Calu3 (cell line): ENCODE data around the gene STK11. TPM values are rescaled to one million over a fixed set of nuclear protein-coding genes. Genes with fewer than 3 reads are reported as not detected.

Experiments used
- BruUV-seq: library from RNA; stranded (reverse); fragments of 400-500 nt; replicated peaks from 2 replicates; lab custom pipeline; 2021; lab: Mats Ljungman, UMichigan
- CTCF ChIA-PET: fragments of 300-600 bp; sonication (Branson Sonifier 250); formaldehyde crosslinking; loops from one replicate; lab custom pipeline; 2022; ENCODE audit warnings: antibody characterized with exemption; lab: Charles Lee
- DNase-seq: peaks from one replicate; pipeline ENCODE4 v3.0.0; 2022
- H3K27ac Mint-ChIP-seq: one replicate; pipeline ENCODE4 v1.8.0; 2022; ENCODE audit warnings: mixed read lengths; ENCODE audit not compliant: unreplicated experiment
- H3K27me3 Mint-ChIP-seq: one replicate; pipeline ENCODE4 v1.8.0; 2022; ENCODE audit warnings: mixed read lengths; ENCODE audit not compliant: unreplicated experiment
- H3K36me3 Mint-ChIP-seq: one replicate; pipeline ENCODE4 v1.8.0; 2022; ENCODE audit warnings: mild to moderate bottlenecking, moderate library complexity, mixed read lengths; ENCODE audit not compliant: insufficient read depth, unreplicated experiment
- H3K4me1 Mint-ChIP-seq: one replicate; pipeline ENCODE4 v1.8.0; 2022; ENCODE audit warnings: mild to moderate bottlenecking, low read depth, mixed read lengths; ENCODE audit not compliant: unreplicated experiment
- H3K4me3 Mint-ChIP-seq: one replicate; pipeline ENCODE4 v1.8.0; 2022; ENCODE audit warnings: mild to moderate bottlenecking, low read depth, moderate library complexity, mixed read lengths; ENCODE audit not compliant: unreplicated experiment
- H3K9me3 Mint-ChIP-seq: one replicate; pipeline ENCODE4 v1.8.0; 2022; ENCODE audit warnings: low read depth, mixed read lengths; ENCODE audit not compliant: unreplicated experiment
- intact Hi-C: fragments of 100-400 bp; cut with micrococcal nuclease; formaldehyde crosslinking; loops from one replicate; pipeline ENCODE4 v1.10.0; 2022; ENCODE audit not compliant: unreplicated experiment
- total RNA-seq: library from RNA; stranded (reverse); gene quantifications from 2 replicates; pipeline ENCODE4 v1.2.3, GENCODE V29; 2022
- TF ChIP-seq, protein P1 (sequence below): fragments of 200-600 bp; IDR thresholded peaks from one replicate; pipeline ENCODE4 v1.8.0; 2022; ENCODE audit warnings: antibody characterized with exemption; ENCODE audit not compliant: unreplicated experiment

Gene STK11
- total RNA-seq, 1 experiment from 2014 or later = 58.3 TPM

DNA sequence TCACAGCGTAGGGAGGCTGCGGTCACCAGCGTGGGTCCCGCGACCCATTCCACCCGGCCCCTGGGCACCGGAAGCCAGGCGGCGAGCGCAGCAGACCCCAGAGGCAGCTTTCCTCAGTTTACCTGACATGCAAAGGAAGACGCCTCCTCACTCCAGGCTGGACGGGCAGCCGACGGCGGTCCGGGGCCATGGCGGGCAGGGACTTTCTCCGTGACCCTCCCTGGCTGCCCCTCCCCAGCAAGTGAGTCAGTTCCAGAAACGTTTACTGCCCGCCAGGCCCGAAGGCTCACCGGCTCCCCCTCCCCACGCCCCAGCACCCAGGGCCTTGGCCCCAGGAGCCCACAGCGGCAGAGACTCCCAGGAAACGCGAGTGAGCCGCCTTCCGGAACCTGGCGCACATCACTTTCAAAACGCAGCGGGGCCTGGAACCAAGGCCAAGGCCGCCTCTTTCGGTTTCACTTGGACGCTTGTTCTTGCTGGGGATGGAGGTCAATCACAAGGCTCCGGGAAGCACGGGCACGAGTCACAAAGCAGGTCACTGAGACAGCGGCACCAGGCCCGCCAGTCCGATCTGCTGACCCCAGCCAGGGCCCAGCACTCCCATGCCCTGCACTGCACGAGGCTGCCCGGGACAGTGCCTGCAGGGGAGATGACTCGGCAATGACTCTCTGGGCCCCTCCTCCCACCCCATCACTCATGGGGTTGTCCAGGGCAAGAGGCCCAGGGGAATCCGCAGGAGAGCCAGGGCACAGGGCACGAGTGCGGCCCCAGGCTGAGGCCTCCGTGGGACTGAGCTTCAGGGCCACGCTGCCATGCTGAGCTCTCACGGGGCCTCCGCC is 36.8 kb upstream of the STK11 start:
- CTCF ChIA-PET = interaction anchor here (0.5 kb wide), 1 partner anchor 137 kb away, joined by 3 read pairs; no protein-coding TSS in a partner anchor
- TF ChIP-seq, protein P1, sequence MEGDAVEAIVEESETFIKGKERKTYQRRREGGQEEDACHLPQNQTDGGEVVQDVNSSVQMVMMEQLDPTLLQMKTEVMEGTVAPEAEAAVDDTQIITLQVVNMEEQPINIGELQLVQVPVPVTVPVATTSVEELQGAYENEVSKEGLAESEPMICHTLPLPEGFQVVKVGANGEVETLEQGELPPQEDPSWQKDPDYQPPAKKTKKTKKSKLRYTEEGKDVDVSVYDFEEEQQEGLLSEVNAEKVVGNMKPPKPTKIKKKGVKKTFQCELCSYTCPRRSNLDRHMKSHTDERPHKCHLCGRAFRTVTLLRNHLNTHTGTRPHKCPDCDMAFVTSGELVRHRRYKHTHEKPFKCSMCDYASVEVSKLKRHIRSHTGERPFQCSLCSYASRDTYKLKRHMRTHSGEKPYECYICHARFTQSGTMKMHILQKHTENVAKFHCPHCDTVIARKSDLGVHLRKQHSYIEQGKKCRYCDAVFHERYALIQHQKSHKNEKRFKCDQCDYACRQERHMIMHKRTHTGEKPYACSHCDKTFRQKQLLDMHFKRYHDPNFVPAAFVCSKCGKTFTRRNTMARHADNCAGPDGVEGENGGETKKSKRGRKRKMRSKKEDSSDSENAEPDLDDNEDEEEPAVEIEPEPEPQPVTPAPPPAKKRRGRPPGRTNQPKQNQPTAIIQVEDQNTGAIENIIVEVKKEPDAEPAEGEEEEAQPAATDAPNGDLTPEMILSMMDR = no peak
- intact Hi-C loops = no loop called here
- no peak for DNase-seq
- Mint-ChIP-seq H3K9me3 (no peaks in the 10 kb centered on the region), H3K36me3 (peaks cover 62% of the 10 kb centered on the region), H3K27me3 (no peaks in the 10 kb centered on the region), H3K4me1 (peaks cover 21% of the 10 kb centered on the region), H3K27ac (no peak overlapping the region), H3K4me3 (no peak overlapping the region)
- no TSS peak for BruUV-seq

DNA sequence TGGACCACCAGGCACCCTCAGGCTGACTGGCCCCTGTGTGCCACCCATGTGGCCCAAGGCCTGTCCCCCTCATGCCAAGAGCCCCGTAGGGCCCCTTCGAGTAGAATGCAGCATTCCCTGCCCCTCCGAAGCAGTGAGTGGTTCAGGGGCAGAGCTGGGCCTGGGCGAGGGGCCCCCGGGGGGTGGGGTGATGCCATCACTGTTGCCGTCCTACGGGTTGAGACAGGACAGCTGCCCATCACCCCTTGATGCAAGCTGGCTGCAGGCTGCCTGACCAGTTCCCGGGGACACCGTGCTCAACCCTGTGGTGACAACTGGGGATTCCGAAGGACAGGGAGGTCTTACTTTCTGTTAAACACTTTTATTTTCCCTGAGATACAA is 36.2 kb upstream of the STK11 start:
- intact Hi-C loops = no loop called here
- no peak overlapping the region for H3K4me3 Mint-ChIP-seq
- TF ChIP-seq, protein P1 = no peak
- H3K4me1 Mint-ChIP-seq = peaks cover 21% of the 10 kb centered on the region
- no peaks in the 10 kb centered on the region for H3K9me3 Mint-ChIP-seq
- H3K36me3 Mint-ChIP-seq = peaks cover 65% of the 10 kb centered on the region
- DNase-seq = no peak
- no TSS peak for BruUV-seq
- H3K27me3 Mint-ChIP-seq = no peaks in the 10 kb centered on the region
- CTCF ChIA-PET = no interaction called here
- H3K27ac Mint-ChIP-seq = peak overlapping the region; percentile 50

DNA sequence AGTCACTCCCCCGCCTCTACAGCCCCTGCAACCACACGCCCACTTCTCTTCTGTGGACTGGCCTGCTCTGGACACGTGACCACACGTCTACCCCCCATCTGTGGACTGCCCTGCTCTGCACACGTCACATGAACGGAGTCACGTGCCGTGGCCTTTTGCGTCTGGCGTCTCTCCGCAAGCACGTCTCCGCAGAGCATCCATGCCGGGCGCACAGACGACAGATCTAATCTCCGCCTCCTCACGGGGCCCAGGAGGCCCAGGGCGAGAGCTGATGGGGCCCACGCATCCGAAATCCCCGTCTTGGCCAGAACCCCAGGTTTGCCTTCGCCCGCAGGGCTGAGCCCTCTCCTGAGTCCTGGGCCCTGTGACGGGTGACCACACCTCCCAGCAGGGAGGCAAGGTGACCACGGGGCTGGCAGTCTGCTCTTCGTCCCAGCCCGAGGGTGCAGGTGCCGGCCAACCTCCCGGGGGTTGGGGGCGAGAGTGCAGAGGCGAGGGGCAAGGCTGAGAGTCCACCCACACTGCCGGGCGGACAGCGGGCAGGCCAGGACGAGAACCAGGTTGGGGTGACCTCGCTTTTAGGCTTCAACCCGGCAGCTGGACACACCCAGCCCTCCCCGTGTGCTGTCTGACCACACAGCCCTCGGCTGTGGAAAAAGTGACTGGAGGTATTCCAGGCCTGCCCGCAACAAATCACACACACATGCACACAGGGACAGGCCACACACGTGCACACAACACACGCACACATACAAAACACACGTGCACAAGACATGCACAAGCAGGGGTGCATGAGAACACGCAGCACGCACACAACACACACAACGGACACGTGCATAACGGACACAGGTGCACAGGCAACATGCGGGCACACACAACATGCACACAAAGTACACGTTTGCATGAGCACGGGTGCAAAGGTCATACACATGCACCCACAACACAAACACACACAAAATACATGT is 35.4 kb upstream of the STK11 start:
- no peaks in the 10 kb centered on the region for H3K27me3 Mint-ChIP-seq
- H3K36me3 Mint-ChIP-seq = peaks cover 70% of the 10 kb centered on the region
- intact Hi-C loops = no loop called here
- peak overlapping the region; percentile 85 for H3K4me3 Mint-ChIP-seq
- TSS peak; percentile 16 for BruUV-seq
- TF ChIP-seq, protein P1 = no peak
- peaks cover 25% of the 10 kb centered on the region for H3K4me1 Mint-ChIP-seq
- CTCF ChIA-PET = no interaction called here
- no peak for DNase-seq
- H3K9me3 Mint-ChIP-seq = no peaks in the 10 kb centered on the region
- peak overlapping the region; percentile 85 for H3K27ac Mint-ChIP-seq

DNA sequence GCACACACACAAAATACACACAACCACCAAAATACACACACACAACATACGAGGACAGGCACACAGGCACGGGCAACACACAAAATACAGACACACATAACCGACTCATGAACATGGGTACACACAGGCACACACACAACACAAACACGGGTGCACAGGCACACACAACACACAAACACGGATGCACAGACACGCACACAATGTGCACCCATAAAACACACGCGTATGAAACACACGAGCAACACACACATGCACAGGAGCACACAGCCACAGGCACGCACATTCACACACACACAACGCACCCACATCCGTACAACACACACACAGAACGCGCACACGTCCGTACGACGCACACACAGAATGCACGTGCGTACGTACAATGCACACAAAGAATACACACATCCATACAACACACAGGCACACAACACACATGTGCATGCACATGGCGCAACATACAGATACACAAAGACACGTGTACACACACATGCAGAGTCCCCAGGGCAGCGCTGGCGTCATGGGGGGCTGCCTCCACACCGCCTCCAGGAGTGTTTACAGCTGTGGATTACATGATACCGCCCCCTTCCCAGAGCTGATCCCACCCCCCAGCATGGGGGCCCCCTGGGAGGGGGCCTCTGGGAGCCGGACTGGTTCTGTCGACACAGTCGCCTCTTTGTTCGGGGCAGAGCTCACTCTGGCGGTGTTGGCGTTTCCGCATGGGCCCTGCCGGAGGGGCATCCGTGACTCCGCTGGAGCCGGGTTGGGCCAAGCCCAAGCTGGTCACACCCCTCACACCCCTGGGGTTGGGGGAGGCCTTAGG is 34.4 kb upstream of the STK11 start:
- intact Hi-C loops = no loop called here
- BruUV-seq = no TSS peak
- peak overlapping the region; percentile 85 for H3K4me3 Mint-ChIP-seq

More for the DNA sequence above, 34.4 kb upstream of the STK11 start:
- TF ChIP-seq, protein P1 = no peak
- CTCF ChIA-PET = interaction anchor here (0.6 kb wide), 1 partner anchor 23 kb away, joined by 3 read pairs; no protein-coding TSS in a partner anchor
- peak; percentile 69 for DNase-seq
- Mint-ChIP-seq H3K9me3 (no peaks in the 10 kb centered on the region), H3K4me1 (peaks cover 30% of the 10 kb centered on the region), H3K27me3 (no peaks in the 10 kb centered on the region), H3K36me3 (peaks cover 70% of the 10 kb centered on the region), H3K27ac (peak overlapping the region; percentile 85)
